Subcutaneous adipose tissue (tissue), 4 donors: ENCODE results near the gene ENPP7. TPM values are rescaled to one million over a fixed set of nuclear protein-coding genes. Genes with fewer than 3 reads are reported as not detected.

Source experiments
- CTCF ChIP-seq: fragments of 450-650 bp; IDR thresholded peaks from one replicate; pipeline ENCODE4 v1.5.1; 2016; ENCODE audit warnings: low read depth, mild to moderate bottlenecking, control low read depth, antibody characterized with exemption, moderate library complexity
- total RNA-seq, 4 donors: library from RNA; depleted of rRNA; stranded (reverse); fragments of >200 nt; gene quantifications; one replicate each; pipeline ENCODE4 v1.1.0, GENCODE V29; 2016

The ENPP7 gene
- total RNA-seq, 4 donors from 2014 or later, result not detected

- no peak for TF ChIP-seq CTCF
These were observed 11.2 kb downstream of the ENPP7 start for GRCh38 chr17:79741751-79742588.

GRCh38 chr17:79742589-79742918 is 11.8 kb downstream of the ENPP7 start:
- TF ChIP-seq CTCF, result no peak

GRCh38 chr17:79742951-79743476 is 12.3 kb downstream of the ENPP7 start:
- TF ChIP-seq CTCF, result no peak

GRCh38 chr17:79743614-79744013 is 12.9 kb downstream of the ENPP7 start:
- TF ChIP-seq CTCF, result no peak

GRCh38 chr17:79745641-79746105 is 14.9 kb downstream of the ENPP7 start:
- no peak for TF ChIP-seq CTCF

- no peak for TF ChIP-seq CTCF
These were observed 16.3 kb downstream of the ENPP7 start for GRCh38 chr17:79746889-79747507.
